Measurements from ENCODE around the gene BHMT. TPM values are rescaled to one million over a fixed set of nuclear protein-coding genes. Genes with fewer than 3 reads are reported as not detected.

Gene BHMT
- total and polyA plus RNA-seq, 9 of the 15 experiments (the other 6 are each of a cell fraction or from before 2014, with no cell fraction given): not detected

GRCh38 chr5:79108086-79108485 lies 3.5 kb upstream of the BHMT start:
- Histone ChIP-seq H4K20me1 (replicated peaks; ENCODE audit: control insufficient read depth, insufficient read depth, low read length) (no peaks in the 10 kb centered on the region), H3K27ac (ENCODE audit: extremely low read depth, low read depth, low read length) (no peak overlapping the region), H3K9me1 (ENCODE audit: control insufficient read depth, insufficient read depth, low read length) (no peaks in the 10 kb centered on the region), H3K27me3 (ENCODE audit: control insufficient read depth in 2 of 2, insufficient read depth in 2 of 2, low read length in 2 of 2) (peaks cover 24 to 34% of the 10 kb centered on the region in 2 experiments), H3K9ac (ENCODE audit: insufficient read depth in 1 of 2, low read depth in 2 of 2, low read length in 2 of 2) (no peak overlapping the region), H3K9me3 (replicated peaks; ENCODE audit: control insufficient read depth, insufficient read depth, low read depth, low read length) (no peaks in the 10 kb centered on the region), H3K4me3 (no peak overlapping the region), H2AFZ (ENCODE audit: low read depth, low read length) (no peak overlapping the region), H3K4me2 (ENCODE audit: insufficient read depth, low read length) (no peak overlapping the region), H3K4me1 (replicated peaks in 1 of 2; ENCODE audit: control insufficient read depth in 2 of 2, insufficient read depth in 2 of 2, low read length in 2 of 2) (peaks cover 0 to 11% of the 10 kb centered on the region in 2 experiments; a peak in 3 of 5 replicates), H3K79me2 (ENCODE audit: control insufficient read depth, insufficient read depth, low read length) (no peaks in the 10 kb centered on the region), H3K36me3 (ENCODE audit: control insufficient read depth, insufficient read depth, low read length) (no peaks in the 10 kb centered on the region)
- in situ Hi-C loops (cut with MboI) (no loop called here), intact Hi-C loops (cut with micrococcal nuclease) (no loop called here)
- no peak for ATAC-seq
- no peak for FAIRE-seq
- no TSS peak for BruUV-seq (replicated peaks)
- WGBS (ENCODE audit: insufficient coverage, low coverage, missing lambda C conversion rate): 2% methylated on average over 3 of the region's 3 CpGs
- no peak for TF ChIP-seq MXI1 (IDR thresholded peaks at IDR 0.05; ENCODE audit: low read depth, low read length)
- TF ChIP-seq ZNF408 (CRISPR knock-in tag; IDR thresholded peaks at IDR 0.05; ENCODE audit: low read depth): no peak
- no peak for TF ChIP-seq TSHZ1 (CRISPR knock-in tag; IDR thresholded peaks at IDR 0.05)
- TF ChIP-seq NR0B1 (IDR thresholded peaks at IDR 0.05; ENCODE audit: partially characterized antibody): no peak
- ChIA-PET POLR2A (no interaction called here), CTCF (ENCODE audit: low intra/inter-chr PET ratio) (no interaction called here)
- DNase-seq (ENCODE audit: extremely low read depth in 1 of 4, low spot score in 3 of 4): no peak
